Colonic mucosa (tissue), 4 donors: ENCODE data around the gene HSF2BP. TPM values are rescaled to one million over a fixed set of nuclear protein-coding genes. Genes with fewer than 3 reads are reported as not detected.
"Not testable (repeated sequence)": the region's sequence is repeated elsewhere in the genome, so short reads cannot be mapped to it uniquely, and the experiment has no call there.

Experiments used
- DNase-seq: peaks from one replicate; pipeline ENCODE4 v3.0.0-alpha.2; 2020
- H3K27ac ChIP-seq: fragments of 200-600 bp; one replicate; pipeline ENCODE4 v1.8.0; 2021
- H3K27me3 ChIP-seq: fragments of 200-600 bp; one replicate; pipeline ENCODE4 v1.8.0; 2021
- H3K36me3 ChIP-seq: fragments of 200-600 bp; one replicate; pipeline ENCODE4 v1.8.0; 2021
- H3K4me1 ChIP-seq: fragments of 200-600 bp; one replicate; pipeline ENCODE4 v1.8.0; 2021; ENCODE audit warnings: mild to moderate bottlenecking
- H3K4me3 ChIP-seq: fragments of 200-600 bp; one replicate; pipeline ENCODE4 v1.8.0; 2021
- H3K9ac ChIP-seq, 2 donors: one replicate each; pipeline ENCODE4 v1.7.0; 2013; ENCODE audit warnings: control low read depth in 2 of 2, low read depth in 2 of 2, low read length in 2 of 2
- H3K9me3 ChIP-seq: fragments of 200-600 bp; one replicate; pipeline ENCODE4 v1.8.0; 2021
- CTCF ChIP-seq: fragments of 200-600 bp; IDR thresholded peaks from one replicate; pipeline ENCODE4 v1.8.0; 2022; ENCODE audit warnings: antibody characterized with exemption, mild to moderate bottlenecking
- intact Hi-C: fragments of 100-400 bp; cut with DNase I; formaldehyde crosslinking; loops from one replicate; pipeline ENCODE4 v1.14.1; 2022
- total RNA-seq, 2 donors: library from RNA; stranded (reverse); fragmentation: NEBNext Ultra II Directional in 1 of 2; extraction: Animal tissue kit (Norgen Biotek cat#: 25700) in 1 of 2; gene quantifications; one replicate each; pipeline ENCODE4 v1.2.1, GENCODE V29; 2021
- donor health status: healthy.
- donor health status: DM: no; HTN: no; CAD: no.
- donor health status: DM: no; HTN: no; CAD: no.

The HSF2BP gene
- total RNA-seq, 2 donors from 2014 or later, result 0.45 TPM; not detected in 1

DNA sequence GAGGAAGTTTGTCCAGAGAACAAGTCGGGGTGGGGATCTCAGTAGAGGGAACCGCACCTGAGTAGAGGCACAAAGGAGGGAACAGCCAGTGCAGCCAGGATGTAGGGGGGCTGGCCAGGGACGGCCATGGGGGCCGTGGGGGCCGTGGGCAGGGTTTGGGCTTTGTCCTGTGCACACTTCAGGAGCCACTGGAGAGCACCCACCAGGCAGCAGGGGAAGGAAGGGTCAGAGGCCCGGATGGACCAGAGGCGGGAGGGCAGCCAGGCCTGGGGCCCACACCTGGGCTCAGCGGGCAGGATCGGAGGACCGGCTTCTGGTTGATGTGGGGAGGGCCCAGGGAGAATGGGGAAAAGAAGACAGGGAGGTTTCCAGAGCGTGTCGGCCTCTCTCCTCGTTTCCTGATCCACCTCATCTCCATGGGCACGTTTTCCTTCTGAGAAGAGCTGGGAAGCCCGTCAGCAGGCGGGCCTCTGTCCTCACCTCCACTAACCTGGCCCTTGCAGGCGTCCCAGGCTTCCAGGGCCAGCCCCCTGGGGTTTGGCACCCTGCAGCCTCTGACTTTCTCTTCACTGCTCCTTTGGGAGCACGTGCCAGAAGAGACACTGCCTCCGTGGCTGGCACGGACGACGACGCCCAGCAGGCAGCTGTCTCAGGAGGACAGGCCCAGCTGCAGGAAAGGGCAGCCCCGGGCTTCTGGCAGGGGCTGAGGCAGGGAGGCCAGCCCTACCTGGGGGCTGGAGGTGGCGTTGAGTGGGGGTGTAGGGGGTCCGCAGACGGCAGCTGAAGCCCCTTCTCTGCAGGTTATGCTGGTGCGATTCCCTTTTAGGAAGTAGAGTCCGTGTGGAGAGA is 42.9 kb upstream of the HSF2BP start:
- H3K27ac ChIP-seq, result no peak overlapping the region
- H3K9ac ChIP-seq, result peak overlapping the region in 1 of 2 donors; percentile 55
- H3K4me3 ChIP-seq, result no peak overlapping the region
- no peaks in the 10 kb centered on the region for H3K4me1 ChIP-seq
- H3K36me3 ChIP-seq, result no peaks in the 10 kb centered on the region
- no peaks in the 10 kb centered on the region for H3K9me3 ChIP-seq
- intact Hi-C loops, result no loop called here
- DNase-seq, result no peak
- TF ChIP-seq CTCF, result no peak
- no peaks in the 10 kb centered on the region for H3K27me3 ChIP-seq

- TF ChIP-seq CTCF, result no peak
- Histone ChIP-seq H3K4me3 (no peak overlapping the region), H3K27ac (no peak overlapping the region), H3K36me3 (no peaks in the 10 kb centered on the region), H3K27me3 (no peaks in the 10 kb centered on the region), H3K9me3 (no peaks in the 10 kb centered on the region), H3K4me1 (no peaks in the 10 kb centered on the region), H3K9ac (no peak overlapping the region)
- intact Hi-C loops, result no loop called here
- DNase-seq, result no peak
These were observed 40.8 kb upstream of the HSF2BP start for GRCh38 chr21:43699933-43700599.

DNA sequence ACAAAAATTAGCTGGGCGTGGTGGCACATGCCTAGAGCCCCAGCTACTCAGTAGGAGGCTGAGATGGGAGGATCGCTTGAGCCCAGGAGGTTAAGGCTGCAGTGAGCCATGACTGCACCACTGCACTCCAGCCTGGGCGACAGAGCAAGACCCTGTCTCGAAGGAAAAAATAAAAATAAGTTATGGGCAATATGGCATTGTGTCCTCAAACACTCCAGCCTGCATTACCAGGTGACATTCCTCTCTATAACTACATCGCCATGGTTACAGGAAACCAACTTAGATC is 40.1 kb upstream of the HSF2BP start:
- H3K4me3 ChIP-seq, H3K9ac ChIP-seq, H3K27ac ChIP-seq, H3K4me1 ChIP-seq, DNase-seq, H3K36me3 ChIP-seq, H3K9me3 ChIP-seq, intact Hi-C loops, H3K27me3 ChIP-seq: not testable (repeated sequence)

DNA sequence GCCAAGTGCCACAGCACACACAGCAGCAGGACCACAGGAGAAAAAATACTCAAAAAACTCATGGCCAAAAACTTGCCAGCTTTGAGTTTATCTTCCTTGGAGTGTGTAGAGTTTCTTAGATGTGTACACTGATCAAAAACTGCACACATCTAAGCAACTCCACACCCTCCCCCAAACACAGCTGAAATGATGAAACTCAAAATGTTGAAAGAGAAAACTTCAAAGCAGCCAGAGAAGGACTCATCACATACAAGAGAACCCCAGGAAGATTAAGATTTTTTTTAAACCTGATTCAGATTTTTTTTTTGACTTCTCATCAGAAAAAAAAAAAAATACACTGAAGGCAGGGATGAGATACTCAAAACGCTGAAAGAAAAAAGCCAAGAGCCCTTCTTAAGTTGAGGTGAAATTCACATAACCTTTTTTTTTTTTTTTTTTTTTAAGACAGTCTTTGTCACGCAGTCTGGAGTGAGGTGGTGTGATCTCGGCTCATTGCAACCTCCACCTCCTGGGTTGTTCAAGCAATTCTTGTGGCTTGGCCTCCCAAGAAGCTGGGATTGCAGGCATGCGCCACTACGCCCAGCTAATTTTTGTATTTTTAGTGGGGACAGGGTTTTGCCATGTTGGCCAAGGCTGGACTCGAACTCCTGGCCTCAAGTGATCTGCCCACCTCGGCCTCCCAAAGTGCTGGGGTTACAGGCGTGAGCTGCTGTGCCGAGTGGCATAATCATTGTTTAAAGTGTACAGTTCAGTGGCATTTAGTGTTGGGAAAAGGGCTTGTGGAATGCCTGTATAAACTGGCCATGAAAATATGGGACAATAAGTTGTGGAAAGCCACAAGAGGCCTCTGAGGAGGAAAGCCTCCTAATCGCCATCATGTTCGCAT is 38.7 kb upstream of the HSF2BP start:
- intact Hi-C loops, result no loop called here
- Histone ChIP-seq H3K4me3 (no peak overlapping the region), H3K36me3 (no peaks in the 10 kb centered on the region), H3K9ac (no peak overlapping the region), H3K4me1 (no peaks in the 10 kb centered on the region), H3K27ac (no peak overlapping the region), H3K9me3 (no peaks in the 10 kb centered on the region), H3K27me3 (no peaks in the 10 kb centered on the region)
- no peak for DNase-seq
- no peak for TF ChIP-seq CTCF

DNA sequence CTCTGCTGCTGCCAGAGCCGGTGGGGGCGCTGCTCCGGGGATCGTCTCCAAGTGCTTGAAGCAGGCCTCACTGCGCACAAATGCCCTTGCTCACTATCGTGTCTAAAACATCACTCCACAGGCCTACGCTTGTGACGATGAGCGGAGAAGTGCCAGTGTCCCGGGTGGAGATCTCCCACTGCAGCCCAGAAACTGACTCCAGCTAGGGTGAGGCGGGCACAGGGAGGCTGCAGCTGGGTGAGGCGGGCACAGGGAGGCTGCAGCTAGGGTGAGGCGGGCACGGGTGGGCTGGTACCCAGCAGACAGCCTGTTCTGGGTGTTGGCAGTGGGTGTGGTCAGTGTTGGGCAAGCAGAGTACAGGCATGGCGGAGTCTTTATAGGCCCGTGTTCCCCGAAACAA is 36.9 kb upstream of the HSF2BP start:
- H3K27ac ChIP-seq, result no peak overlapping the region
- H3K9me3 ChIP-seq, result no peaks in the 10 kb centered on the region
- H3K27me3 ChIP-seq, result no peaks in the 10 kb centered on the region
- no peaks in the 10 kb centered on the region for H3K36me3 ChIP-seq
- DNase-seq, result no peak
- no peak overlapping the region for H3K9ac ChIP-seq
- H3K4me1 ChIP-seq, result no peaks in the 10 kb centered on the region
- intact Hi-C loops, result no loop called here
- no peak overlapping the region for H3K4me3 ChIP-seq
- no peak for TF ChIP-seq CTCF
